H1 (cell line): ENCODE measurements around the gene KCNMA1. TPM values are rescaled to one million over a fixed set of nuclear protein-coding genes. Genes with fewer than 3 reads are reported as not detected.

Experiments used
- CTCF ChIA-PET: fragments of 300-600 bp; sonication (Branson Sonifier 250); formaldehyde crosslinking; loops from one replicate; lab custom pipeline; 2021; ENCODE audit not compliant: partially characterized antibody; lab: Charles Lee
- POLR2A ChIA-PET: fragments of 300-600 bp; sonication (Branson Sonifier 250); formaldehyde crosslinking; loops from one replicate; lab custom pipeline; 2021; ENCODE audit warnings: inconsistent platforms; ENCODE audit not compliant: partially characterized antibody; lab: Charles Lee
- DNase-seq, 2 experiments: peaks; one replicate each; pipeline versions ENCODE4 v3.0.0 to v3.0.0-alpha.2; 2010 to 2022; ENCODE audit warnings: low spot score in 2 of 2, low read depth in 1 of 2, mixed read lengths in 1 of 2
- FAIRE-seq: peaks from 2 replicates; lab custom pipeline; 2011; peaks lifted over from hg19 to GRCh38; lab: Jason Lieb, UNC
- H2AFZ ChIP-seq: 2 replicates; pipeline ENCODE4 v1.8.1; 2012; ENCODE audit warnings: low read length, inconsistent platforms
- H2AK5ac ChIP-seq: 2 replicates; pipeline ENCODE4 v1.6.1; 2013; ENCODE audit warnings: low read depth, low read length
- H2BK120ac ChIP-seq: replicated peaks from 2 replicates; pipeline ENCODE3; 2013; ENCODE audit warnings: low read depth, low read length, inconsistent platforms
- H2BK12ac ChIP-seq: 2 replicates; pipeline ENCODE4 v1.6.1; 2013; ENCODE audit warnings: low read depth, low read length
- H2BK15ac ChIP-seq: 2 replicates; pipeline ENCODE4 v1.6.1; 2013; ENCODE audit warnings: low read length
- H2BK20ac ChIP-seq: 2 replicates; pipeline ENCODE4 v1.6.1; 2013; ENCODE audit warnings: low read length
- H2BK5ac ChIP-seq: 2 replicates; pipeline ENCODE4 v1.6.1; 2013; ENCODE audit warnings: low read depth, low read length
- H3K14ac ChIP-seq: 2 replicates; pipeline ENCODE4 v1.6.1; 2013; ENCODE audit warnings: inconsistent platforms; ENCODE audit not compliant: insufficient read length
- H3K18ac ChIP-seq: 2 replicates; pipeline ENCODE4 v1.6.1; 2013; ENCODE audit warnings: low read length; ENCODE audit errors: extremely low read depth
- H3K23ac ChIP-seq: 2 replicates; pipeline ENCODE4 v1.6.1; 2013; ENCODE audit warnings: inconsistent platforms; ENCODE audit not compliant: insufficient read length
- H3K23me2 ChIP-seq: 2 replicates; pipeline ENCODE4 v1.6.1; 2013; ENCODE audit warnings: low read depth, low read length
- H3K27ac ChIP-seq: 2 replicates; pipeline ENCODE4 v1.6.1; 2011; ENCODE audit warnings: low read depth, low read length, inconsistent platforms
- H3K27me3 ChIP-seq, 4 experiments: replicated peaks in 1 of 4; 1 replicate in 1 of 4; 2 replicates in 3 of 4; pipeline versions ENCODE4 v1.6.1 to v1.8.1; 2011 to 2013; ENCODE audit warnings: low read length in 3 of 4, mild to moderate bottlenecking in 3 of 4, inconsistent platforms in 2 of 4, mixed read lengths in 2 of 4, moderate library complexity in 1 of 4; ENCODE audit not compliant: control insufficient read depth in 3 of 4, insufficient read depth in 3 of 4; ENCODE audit errors: extremely low read depth in 1 of 4
- H3K36me3 ChIP-seq, 4 experiments: 2 replicates each; pipeline versions ENCODE4 v1.6.1 to v1.8.1; 2011 to 2013; ENCODE audit warnings: mild to moderate bottlenecking in 4 of 4, low read length in 3 of 4, moderate library complexity in 2 of 4, control low read depth in 1 of 4, inconsistent platforms in 1 of 4; ENCODE audit not compliant: insufficient read depth in 4 of 4, control insufficient read depth in 2 of 4
- H3K4ac ChIP-seq: replicated peaks from 2 replicates; pipeline ENCODE3; 2013; ENCODE audit warnings: low read length, low read depth, mixed read lengths, inconsistent platforms; ENCODE audit not compliant: insufficient read length
- H3K4me1 ChIP-seq, 4 experiments: replicated peaks in 1 of 4; 1 replicate in 1 of 4; 2 replicates in 3 of 4; pipeline versions ENCODE4 v1.6.1 to v1.8.1; 2011 to 2013; ENCODE audit warnings: low read length in 3 of 4, inconsistent platforms in 2 of 4, mixed read lengths in 1 of 4; ENCODE audit not compliant: insufficient read depth in 4 of 4, control insufficient read depth in 3 of 4
- H3K4me2 ChIP-seq, 2 experiments: 2 replicates each; pipeline versions ENCODE4 v1.6.1 to v1.8.1; 2011 to 2013; ENCODE audit warnings: low read depth in 2 of 2, low read length in 2 of 2, control low read depth in 1 of 2, inconsistent platforms in 1 of 2, mild to moderate bottlenecking in 1 of 2; ENCODE audit not compliant: insufficient read depth in 1 of 2
- H3K4me3 ChIP-seq, 4 experiments: fragments of 200-600, 300-600 bp in 1 of 4; sonication (generic), shearing (Covaris generic), sonication (Bioruptor Twin) in 1 of 4; 2 replicates each; pipeline versions ENCODE4 v1.5.1 to v1.8.1; 2011 to 2016; ENCODE audit warnings: low read length in 4 of 4, low read depth in 3 of 4, control low read depth in 2 of 4, inconsistent platforms in 2 of 4, mild to moderate bottlenecking in 2 of 4, mixed read lengths in 1 of 4, moderate library complexity in 1 of 4; ENCODE audit not compliant: insufficient read depth in 2 of 4; ENCODE audit errors: extremely low read depth in 1 of 4
- H3K56ac ChIP-seq: replicated peaks from 2 replicates; pipeline ENCODE3; 2013; ENCODE audit warnings: low read depth, mild to moderate bottlenecking, mixed read lengths, low read length, inconsistent platforms; ENCODE audit not compliant: insufficient read length
- H3K79me1 ChIP-seq: 2 replicates; pipeline ENCODE4 v1.6.1; 2013; ENCODE audit warnings: low read depth, low read length, control low read depth
- H3K79me2 ChIP-seq, 2 experiments: 2 replicates each; pipeline versions ENCODE4 v1.6.1 to v1.8.1; 2012 to 2013; ENCODE audit warnings: low read length in 2 of 2, mild to moderate bottlenecking in 2 of 2, inconsistent platforms in 1 of 2; ENCODE audit not compliant: insufficient read depth in 2 of 2, control insufficient read depth in 1 of 2
- H3K9ac ChIP-seq, 4 experiments: replicated peaks in 1 of 4; 1 replicate in 1 of 4; 2 replicates in 3 of 4; pipeline versions ENCODE4 v1.6.1 to v1.8.1; 2011 to 2013; ENCODE audit warnings: low read depth in 3 of 4, low read length in 3 of 4, control low read depth in 2 of 4, mild to moderate bottlenecking in 2 of 4, moderate library complexity in 2 of 4, inconsistent platforms in 1 of 4; ENCODE audit errors: extremely low read depth in 1 of 4
- H3K9me3 ChIP-seq, 2 experiments: 2 replicates each; pipeline versions ENCODE4 v1.6.1 to v1.8.1; 2012 to 2013; ENCODE audit warnings: mild to moderate bottlenecking in 2 of 2, moderate library complexity in 2 of 2, control low read depth in 1 of 2, inconsistent platforms in 1 of 2, low read depth in 1 of 2, low read length in 1 of 2, mixed read lengths in 1 of 2; ENCODE audit not compliant: insufficient read depth in 2 of 2
- H4K20me1 ChIP-seq, 2 experiments: replicated peaks in 1 of 2; 2 replicates each; pipeline versions ENCODE3 to v1.8.1; 2011 to 2013; ENCODE audit warnings: inconsistent platforms in 2 of 2, low read length in 2 of 2, mild to moderate bottlenecking in 1 of 2; ENCODE audit not compliant: insufficient read depth in 2 of 2, control insufficient read depth in 1 of 2
- H4K5ac ChIP-seq: 2 replicates; pipeline ENCODE4 v1.6.1; 2013; ENCODE audit warnings: low read length, low read depth, mixed read lengths, inconsistent platforms; ENCODE audit not compliant: insufficient read length
- H4K8ac ChIP-seq: 2 replicates; pipeline ENCODE4 v1.8.0; 2013; ENCODE audit warnings: mild to moderate bottlenecking, moderate library complexity, low read length, inconsistent platforms; ENCODE audit not compliant: insufficient read depth; ENCODE audit errors: extremely low read depth
- H4K91ac ChIP-seq: replicated peaks from 2 replicates; pipeline ENCODE3; 2013; ENCODE audit warnings: low read length, mixed read lengths, inconsistent platforms; ENCODE audit not compliant: insufficient read length
- ASH2L ChIP-seq: fragments of 200-600, 300-600 bp; sonication (generic); IDR thresholded peaks from one replicate; pipeline ENCODE4 v1.7.1; 2017; ENCODE audit warnings: low read length
- ATF3 ChIP-seq: IDR thresholded peaks from 2 replicates; pipeline ENCODE4 v1.6.1; 2011; ENCODE audit warnings: low read depth, mild to moderate bottlenecking, low read length; ENCODE audit not compliant: insufficient read depth
- BCL11A ChIP-seq, 2 experiments: IDR thresholded peaks; one replicate each; pipeline ENCODE4 v1.6.1; 2011; ENCODE audit warnings: low read depth in 2 of 2, low read length in 2 of 2, mild to moderate bottlenecking in 2 of 2
- BRCA1 ChIP-seq: IDR thresholded peaks from 2 replicates; pipeline ENCODE4 v1.6.1; 2012; ENCODE audit warnings: low read depth, low read length, improper control_type of control experiment
- HDAC2 ChIP-seq, 2 experiments: fragments of 300-600 bp in 1 of 2; sonication (generic) in 1 of 2; IDR thresholded peaks; 2 replicates each; pipeline ENCODE4 v1.6.1; 2011 to 2012; ENCODE audit warnings: low read depth in 2 of 2, low read length in 2 of 2, mild to moderate bottlenecking in 2 of 2, moderate library complexity in 2 of 2, borderline replicate concordance in 1 of 2, inconsistent platforms in 1 of 2
- JUN ChIP-seq: IDR thresholded peaks from 2 replicates; pipeline ENCODE4 v1.6.1; 2011; ENCODE audit warnings: low read depth, mild to moderate bottlenecking, improper control_type of control experiment, low read length
- KDM4A ChIP-seq: IDR thresholded peaks from one replicate; pipeline ENCODE4 v1.7.1; 2012; ENCODE audit warnings: low read depth, mild to moderate bottlenecking, moderate library complexity, low read length, inconsistent platforms; ENCODE audit not compliant: severe bottlenecking
- NANOG ChIP-seq: IDR thresholded peaks from 2 replicates; pipeline ENCODE4 v1.6.1; 2011; ENCODE audit warnings: low read length, low read depth, mild to moderate bottlenecking, inconsistent platforms; ENCODE audit not compliant: insufficient read depth, poor library complexity, severe bottlenecking
- RBBP5 ChIP-seq: IDR thresholded peaks from 2 replicates; pipeline ENCODE4 v1.7.1; 2012; ENCODE audit warnings: low read depth, mild to moderate bottlenecking, inconsistent platforms, low read length, moderate library complexity, borderline replicate concordance
- SIX5 ChIP-seq: IDR thresholded peaks from 2 replicates; pipeline ENCODE4 v1.6.1; 2011; ENCODE audit warnings: mild to moderate bottlenecking, low read depth, low read length
- SUZ12 ChIP-seq: fragments of 200-600 bp; sonication (generic); IDR thresholded peaks from 2 replicates; pipeline ENCODE4 v1.6.1; 2012; ENCODE audit warnings: mild to moderate bottlenecking, inconsistent platforms, low read length, moderate library complexity, mixed read lengths
- WGBS, 2 experiments: shearing (Covaris generic) in 1 of 2; methylation state at CpG; one replicate each; pipeline versions ENCODE4 v1.1.6 to v1.1.7; 2013 to 2015; ENCODE audit warnings: low lambda C conversion rate in 2 of 2, mixed read lengths in 2 of 2, inconsistent platforms in 1 of 2, low coverage in 1 of 2, missing lambda C conversion rate in 1 of 2; ENCODE audit not compliant: insufficient replicate concordance in 2 of 2, insufficient coverage in 1 of 2, insufficient read length in 1 of 2; ENCODE audit errors: extremely low coverage in 1 of 2, missing lambda C conversion rate in 1 of 2; 5-methylcytosine and 5-hydroxymethylcytosine counted together
- polyA plus RNA-seq, 7 experiments: library from polyadenylated mRNA; depleted of rRNA in 3 of 7; stranded (reverse) in 5 of 7; unstranded in 2 of 7; fragments of >200 nt in 5 of 7; fragments of 200-250 nt in 2 of 7; gene quantifications; 1 replicate in 5 of 7; 2 replicates in 1 of 7; 4 replicates in 1 of 7; pipeline versions ENCODE4 v1.2.1 to v1.2.3, GENCODE V29; 2011 to 2013; ENCODE audit warnings: missing spikeins in 2 of 7, mixed read lengths in 2 of 7
- total RNA-seq: library from RNA; stranded (reverse); fragmentation: NEBNext Ultra II Directional; extraction: Animal tissue kit (Norgen Biotek cat#: 25700); gene quantifications from 2 replicates; pipeline ENCODE4 v1.2.1, GENCODE V29; 2021

Gene KCNMA1
- total and polyA plus RNA-seq, 2 of the 8 experiments (the other 6 are each of a cell fraction or from before 2014, with no cell fraction given) = 10.2 to 11.1 TPM

- peak; percentile 58 to 82 for DNase-seq
- Histone ChIP-seq H2BK20ac (peak overlapping the region; percentile 72), H3K4me2 (peak overlapping the region; percentile 62 to 77), H4K20me1 (no peaks in the 10 kb centered on the region), H3K36me3 (no peaks in the 10 kb centered on the region), H2AK5ac (no peak overlapping the region), H2BK12ac (peak overlapping the region; percentile 80; the same call in 1 of the 2 replicates), H3K4me3 (peak overlapping the region in 3 of 4 experiments; percentile 8 to 41 (median 12); a peak in 3 of 8 replicates), H3K79me2 (no peaks in the 10 kb centered on the region), H2AFZ (no peak overlapping the region), H3K4me1 (peaks cover 13 to 39% (median 29%) of the 10 kb centered on the region in 4 experiments; a peak in 6 of 7 replicates), H3K9ac (no peak overlapping the region; a peak in 1 of 7 replicates), H3K4ac (no peak overlapping the region), H2BK15ac (no peak overlapping the region), H3K23ac (no peak overlapping the region), H3K79me1 (no peaks in the 10 kb centered on the region), H4K8ac (no peak overlapping the region), H3K14ac (no peak overlapping the region), H4K5ac (peak overlapping the region; percentile 17), H3K56ac (no peak overlapping the region), H2BK120ac (peak overlapping the region; percentile 35), H3K9me3 (no peaks in the 10 kb centered on the region), H3K23me2 (0 out of 2 replicates have a peak, but pooled peaks cover 1% of the 10 kb centered on the region), H3K18ac (peak overlapping the region; percentile 89), H2BK5ac (peak overlapping the region; percentile 94; the same call in 1 of the 2 replicates), H4K91ac (peak overlapping the region; percentile 38), H3K27me3 (no peaks in the 10 kb centered on the region; a peak in 1 of 7 replicates), H3K27ac (peak overlapping the region; percentile 33; the same call in 1 of the 2 replicates)
- peak; percentile 95 for FAIRE-seq
- WGBS, 2 experiments = 13% methylated on average over 4 of the region's 4 CpGs; no CpG with 5 or more reads in 1 of the 2 experiments
- CTCF ChIA-PET = interaction anchor here (0.9 to 2.0 kb wide), 5 partner anchors 13 to 1027 kb away, joined by 3 to 8 read pairs (median 3); no protein-coding TSS in a partner anchor
- POLR2A ChIA-PET = interaction anchor here (1.1 kb wide), 1 partner anchor 10 kb away, joined by 3 read pairs; no protein-coding TSS in a partner anchor
- TF ChIP-seq BCL11A (IDR thresholded peaks at IDR 0.05; ENCODE audit: low read depth in 2 of 2, low read length in 2 of 2) (peak in 1 of 2 experiments; percentile 10), JUN (no peak), ASH2L (peak; percentile 40), BRCA1 (no peak), KDM4A (no peak), SIX5 (no peak), RBBP5 (no peak), NANOG (peak; percentile 98), HDAC2 (IDR thresholded peaks at IDR 0.05; ENCODE audit: borderline replicate concordance in 1 of 2, low read depth in 2 of 2, low read length in 2 of 2) (peak in 1 of 2 experiments; percentile 61; a peak in 1 of 4 replicates), ATF3 (no peak), SUZ12 (no peak)
Measured at GRCh38 chr10:77114181-77114821, 523.3 kb downstream of the KCNMA1 start.
